ENCODE data around the gene CNNM3.
A peak's percentile ranks its signal among the peaks of the same experiment; 100 is the strongest.

CNNM3 gene

DNA sequence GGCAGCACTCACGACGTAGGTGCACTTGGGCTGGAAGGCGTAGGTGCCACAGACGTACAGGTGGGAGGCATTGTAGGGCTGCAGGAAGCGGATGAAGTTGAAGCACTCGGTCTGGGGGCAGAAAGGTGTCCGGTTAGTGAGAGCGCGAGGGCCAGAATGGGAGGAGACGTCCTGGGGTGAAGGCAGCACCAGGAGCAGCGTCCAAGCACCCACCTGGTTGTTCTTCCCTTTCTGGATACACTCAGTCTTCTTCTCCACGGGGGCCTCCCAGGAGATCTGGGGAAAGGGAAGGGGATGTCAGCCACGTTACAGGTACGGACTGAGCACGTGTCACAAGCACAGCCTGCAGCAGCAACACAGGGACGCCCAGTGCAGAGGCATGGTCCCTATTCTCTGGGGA is 49.6 kb downstream of the CNNM3 start:
- H3K4me3 ChIP-seq (ENCODE audit: control insufficient read depth, low read depth, low read length), result no peak overlapping the region
- TF ChIP-seq, protein P1, sequence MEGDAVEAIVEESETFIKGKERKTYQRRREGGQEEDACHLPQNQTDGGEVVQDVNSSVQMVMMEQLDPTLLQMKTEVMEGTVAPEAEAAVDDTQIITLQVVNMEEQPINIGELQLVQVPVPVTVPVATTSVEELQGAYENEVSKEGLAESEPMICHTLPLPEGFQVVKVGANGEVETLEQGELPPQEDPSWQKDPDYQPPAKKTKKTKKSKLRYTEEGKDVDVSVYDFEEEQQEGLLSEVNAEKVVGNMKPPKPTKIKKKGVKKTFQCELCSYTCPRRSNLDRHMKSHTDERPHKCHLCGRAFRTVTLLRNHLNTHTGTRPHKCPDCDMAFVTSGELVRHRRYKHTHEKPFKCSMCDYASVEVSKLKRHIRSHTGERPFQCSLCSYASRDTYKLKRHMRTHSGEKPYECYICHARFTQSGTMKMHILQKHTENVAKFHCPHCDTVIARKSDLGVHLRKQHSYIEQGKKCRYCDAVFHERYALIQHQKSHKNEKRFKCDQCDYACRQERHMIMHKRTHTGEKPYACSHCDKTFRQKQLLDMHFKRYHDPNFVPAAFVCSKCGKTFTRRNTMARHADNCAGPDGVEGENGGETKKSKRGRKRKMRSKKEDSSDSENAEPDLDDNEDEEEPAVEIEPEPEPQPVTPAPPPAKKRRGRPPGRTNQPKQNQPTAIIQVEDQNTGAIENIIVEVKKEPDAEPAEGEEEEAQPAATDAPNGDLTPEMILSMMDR (conservative IDR thresholded peaks at IDR 0.05; ENCODE audit: control insufficient read depth, insufficient read depth, low read depth, low read length), result no peak
- DNase-seq (ENCODE audit: low read depth), result no peak

DNA sequence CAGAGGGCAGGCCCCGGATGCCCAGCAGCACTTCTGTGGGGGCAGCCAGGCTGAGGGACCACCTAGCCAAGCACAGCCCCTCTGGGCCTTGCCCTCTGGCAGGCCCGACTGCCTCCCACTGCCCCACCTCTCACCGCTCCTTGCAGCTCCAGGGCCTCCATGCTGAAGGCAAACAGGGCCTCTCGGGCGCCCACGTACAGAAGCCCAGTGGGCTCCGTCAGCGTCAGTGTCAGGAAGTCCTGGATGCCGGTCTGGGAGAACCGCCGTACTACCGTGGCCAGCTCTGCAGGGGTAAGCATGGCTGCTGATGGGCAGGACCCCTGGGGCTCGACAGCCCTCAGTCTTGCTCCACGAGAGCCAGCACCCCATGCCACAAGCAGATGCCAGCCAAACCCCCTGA is 50.1 kb downstream of the CNNM3 start:
- DNase-seq (ENCODE audit: low read depth), result no peak
- no peak overlapping the region for H3K4me3 ChIP-seq (ENCODE audit: control insufficient read depth, low read depth, low read length)
- TF ChIP-seq, protein P1 (conservative IDR thresholded peaks at IDR 0.05; ENCODE audit: control insufficient read depth, insufficient read depth, low read depth, low read length), result no peak

DNA sequence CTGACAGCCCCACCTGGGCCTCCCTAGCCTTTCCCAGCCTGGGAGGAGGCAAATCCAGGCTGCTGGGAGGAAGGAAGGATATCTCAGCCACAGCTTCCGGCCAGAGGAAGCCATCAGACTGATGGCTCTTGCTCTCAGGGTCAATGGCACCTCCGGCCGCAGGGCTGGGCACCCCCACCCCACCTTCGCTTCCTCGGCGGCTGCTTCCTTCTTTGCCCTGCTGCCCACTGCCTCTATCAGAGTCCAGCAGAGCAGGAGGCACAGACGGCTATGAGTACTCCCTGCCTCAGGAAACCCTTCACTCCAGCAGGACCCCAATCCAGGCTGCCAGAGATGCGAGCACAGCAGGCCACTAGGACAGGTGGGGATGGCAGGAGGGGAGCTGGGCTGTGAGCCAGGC is 50.5 kb downstream of the CNNM3 start:
- TF ChIP-seq, protein P1 (conservative IDR thresholded peaks at IDR 0.05; ENCODE audit: control insufficient read depth, insufficient read depth, low read depth, low read length), result no peak
- no peak overlapping the region for H3K4me3 ChIP-seq (ENCODE audit: control insufficient read depth, low read depth, low read length)
- DNase-seq (ENCODE audit: low read depth), result no peak

DNA sequence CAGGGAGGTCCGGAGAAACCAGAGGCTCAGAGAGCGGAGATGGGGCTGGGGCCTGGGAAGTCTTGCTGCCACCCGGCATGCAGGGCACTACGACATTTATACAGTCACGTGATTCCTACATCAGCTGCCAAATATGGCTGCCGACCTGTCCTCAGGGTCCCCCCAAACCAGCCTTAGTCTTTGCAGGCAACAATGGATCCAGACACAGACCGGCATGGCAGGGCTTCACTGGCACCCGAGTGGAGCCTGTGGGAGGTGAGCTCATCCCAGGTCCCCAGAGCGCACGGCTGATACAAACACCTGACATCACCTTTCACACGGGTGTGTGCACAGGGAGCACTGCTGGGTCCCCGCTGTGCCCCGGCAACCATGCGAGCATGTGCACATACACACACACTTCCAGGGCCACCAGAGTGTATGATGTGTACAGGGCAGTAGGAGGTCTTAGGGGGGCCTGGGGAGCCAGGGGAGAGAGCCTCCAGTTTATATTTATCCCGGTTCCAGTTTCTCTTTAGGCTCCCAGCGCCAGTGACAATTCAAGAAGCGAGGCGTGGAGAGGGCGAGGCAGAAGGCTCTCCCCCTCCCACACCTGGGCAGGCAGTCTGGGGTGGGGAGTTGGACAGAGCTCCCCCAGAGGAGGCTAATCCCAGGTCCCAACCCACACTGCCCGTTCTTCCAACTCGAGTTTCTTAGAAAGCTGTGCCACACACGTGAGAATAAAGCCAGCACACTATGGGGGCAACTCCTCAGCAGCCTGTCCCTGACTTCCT is 51.1 kb downstream of the CNNM3 start:
- peak overlapping the region; percentile 77 for H3K4me3 ChIP-seq (ENCODE audit: control insufficient read depth, low read depth, low read length)
- TF ChIP-seq, protein P1 (conservative IDR thresholded peaks at IDR 0.05; ENCODE audit: control insufficient read depth, insufficient read depth, low read depth, low read length), result no peak

DNA sequence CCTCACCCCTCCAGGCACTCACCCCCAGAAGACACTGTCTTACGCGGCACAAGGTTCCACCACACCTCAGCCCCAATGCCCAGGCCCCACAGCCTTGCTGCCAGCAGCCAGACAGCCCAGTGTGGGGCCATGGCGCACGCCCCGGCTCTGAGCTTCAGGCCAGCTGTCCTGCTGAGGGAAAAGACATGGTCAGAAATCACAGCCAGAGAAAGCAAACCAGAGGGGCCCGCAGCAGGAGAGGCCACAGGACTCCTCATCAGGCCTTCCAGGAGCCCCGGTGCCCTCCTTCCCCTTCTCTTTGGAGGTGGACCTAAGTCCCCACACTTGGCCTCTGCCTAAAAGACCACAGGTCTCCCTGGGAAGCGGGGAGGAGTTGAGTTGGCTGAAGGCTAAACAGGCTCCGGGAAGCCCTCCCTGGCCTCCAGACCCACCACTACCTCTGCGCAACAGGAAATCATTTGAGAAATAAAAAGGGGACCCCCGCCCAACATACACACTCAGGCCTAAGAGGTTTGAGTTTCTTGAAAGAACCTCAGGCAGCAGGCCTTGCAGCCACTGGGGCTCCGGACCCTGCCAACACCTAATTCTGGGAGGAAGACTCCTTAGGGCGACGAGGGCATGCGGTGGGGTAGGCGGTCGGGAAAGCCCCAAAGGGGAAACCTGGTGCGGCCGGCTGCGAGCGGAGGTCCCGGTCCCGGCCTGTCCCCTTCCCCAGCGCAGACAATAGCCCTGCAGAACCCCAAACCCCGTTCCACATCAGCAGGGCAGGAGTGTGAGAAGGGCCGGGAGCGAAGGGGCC is 51.9 kb downstream of the CNNM3 start:
- H3K4me3 ChIP-seq (ENCODE audit: control insufficient read depth, low read depth, low read length), result peak overlapping the region; percentile 77
- TF ChIP-seq, protein P1 (conservative IDR thresholded peaks at IDR 0.05; ENCODE audit: control insufficient read depth, insufficient read depth, low read depth, low read length), result no peak
- DNase-seq (ENCODE audit: low read depth), result no peak

More for the DNA sequence above, 51.1 kb downstream of the CNNM3 start:
- no peak for DNase-seq (ENCODE audit: low read depth)

DNA sequence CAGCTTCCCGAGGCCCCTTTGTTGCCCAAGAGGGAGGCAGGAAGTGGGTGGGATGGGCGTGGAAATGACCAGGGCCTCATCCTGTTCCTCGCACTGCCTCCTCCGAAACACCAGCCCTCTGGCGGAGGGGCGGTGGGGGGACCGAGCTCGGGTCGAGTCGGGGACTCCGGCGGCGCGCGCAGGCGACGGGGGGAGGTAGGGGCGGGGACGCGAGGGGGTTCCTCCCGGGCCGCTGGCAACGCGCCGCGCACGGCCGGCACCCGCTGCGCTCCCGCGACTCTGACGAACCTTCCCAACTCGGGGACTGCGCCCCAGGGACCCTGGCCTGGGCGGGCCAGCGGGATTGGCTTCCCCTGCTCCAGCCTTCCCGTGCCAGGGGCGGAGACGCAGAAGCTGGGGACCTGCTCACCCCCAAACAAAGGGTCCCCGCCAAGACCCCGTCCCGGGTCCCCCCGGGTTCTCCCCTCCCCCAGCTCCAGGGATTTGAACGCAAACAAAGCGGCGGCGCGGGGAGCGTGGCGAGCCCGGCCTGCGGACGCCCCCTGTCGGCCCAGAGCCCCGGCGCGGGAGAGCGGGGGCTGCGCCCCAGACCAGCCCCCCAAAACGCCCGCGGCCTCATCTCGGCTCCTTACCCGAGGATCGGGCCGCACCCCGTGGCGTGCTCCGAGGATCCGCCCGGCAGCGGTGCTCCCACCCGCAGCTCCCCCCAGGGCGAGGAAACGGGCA is 52.6 kb downstream of the CNNM3 start:
- TF ChIP-seq, protein P1 (conservative IDR thresholded peaks at IDR 0.05; ENCODE audit: control insufficient read depth, insufficient read depth, low read depth, low read length), result no peak
- H3K4me3 ChIP-seq (ENCODE audit: control insufficient read depth, low read depth, low read length), result peak overlapping the region; percentile 77
- peak; percentile 86 for DNase-seq (ENCODE audit: low read depth)
